H9 (cell line): Measurements from ENCODE around the gene PLSCR5. TPM values are rescaled to one million over a fixed set of nuclear protein-coding genes. Genes with fewer than 3 reads are reported as not detected.

Source experiments
- DNase-seq: peaks from one replicate; pipeline ENCODE4 v3.0.0-alpha.2; 2017
- H2AFZ ChIP-seq: one replicate; pipeline ENCODE4 v1.6.1; 2013; ENCODE audit warnings: mild to moderate bottlenecking, low read length, control low read depth, moderate library complexity
- H2AK5ac ChIP-seq: 2 replicates; pipeline ENCODE4 v1.6.1; 2013; ENCODE audit warnings: low read length, control low read depth, mixed read lengths; ENCODE audit not compliant: insufficient read length
- H2BK120ac ChIP-seq: one replicate; pipeline ENCODE4 v1.6.1; 2013; ENCODE audit warnings: low read depth, mild to moderate bottlenecking, low read length, control low read depth, inconsistent platforms; ENCODE audit not compliant: poor library complexity, severe bottlenecking
- H2BK12ac ChIP-seq: 2 replicates; pipeline ENCODE4 v1.6.1; 2013; ENCODE audit warnings: low read length, control low read depth, mixed read lengths, low read depth; ENCODE audit not compliant: insufficient read length
- H2BK15ac ChIP-seq: 2 replicates; pipeline ENCODE4 v1.6.1; 2013; ENCODE audit warnings: low read depth, low read length, control low read depth
- H2BK20ac ChIP-seq: one replicate; pipeline ENCODE4 v1.6.1; 2013; ENCODE audit warnings: low read depth, mild to moderate bottlenecking, low read length, control low read depth, inconsistent platforms; ENCODE audit not compliant: poor library complexity, severe bottlenecking
- H2BK5ac ChIP-seq: 2 replicates; pipeline ENCODE4 v1.6.1; 2013; ENCODE audit warnings: low read length, control low read depth, mixed read lengths; ENCODE audit not compliant: insufficient read length
- H3K14ac ChIP-seq: 2 replicates; pipeline ENCODE4 v1.6.1; 2013; ENCODE audit warnings: low read length, control low read depth; ENCODE audit not compliant: insufficient read depth
- H3K18ac ChIP-seq: 2 replicates; pipeline ENCODE4 v1.6.1; 2013; ENCODE audit warnings: low read depth, mild to moderate bottlenecking, mixed read lengths, low read length, control low read depth; ENCODE audit not compliant: insufficient read length
- H3K23ac ChIP-seq: 2 replicates; pipeline ENCODE4 v1.6.1; 2013; ENCODE audit warnings: low read length, control low read depth, mixed read lengths, low read depth; ENCODE audit not compliant: insufficient read length
- H3K23me2 ChIP-seq: 2 replicates; pipeline ENCODE4 v1.6.1; 2013; ENCODE audit warnings: low read depth, mild to moderate bottlenecking, mixed read lengths, low read length, control low read depth; ENCODE audit not compliant: insufficient read length, poor library complexity, severe bottlenecking
- H3K27ac ChIP-seq: 2 replicates; pipeline ENCODE4 v1.5.1; 2013; ENCODE audit warnings: low read length, control low read depth, mixed read lengths, low read depth; ENCODE audit not compliant: insufficient read length
- H3K27me3 ChIP-seq: 2 replicates; pipeline ENCODE4 v1.6.1; 2013; ENCODE audit warnings: low read length, control low read depth, inconsistent platforms; ENCODE audit not compliant: insufficient read depth
- H3K4ac ChIP-seq: 2 replicates; pipeline ENCODE4 v1.6.1; 2013; ENCODE audit warnings: low read depth, mild to moderate bottlenecking, control low read depth, inconsistent platforms, low read length, moderate library complexity
- H3K4me1 ChIP-seq: 2 replicates; pipeline ENCODE4 v1.6.1; 2013; ENCODE audit warnings: low read length, control low read depth, inconsistent platforms; ENCODE audit not compliant: insufficient read depth
- H3K4me2 ChIP-seq: 2 replicates; pipeline ENCODE4 v1.6.1; 2013; ENCODE audit warnings: low read length, control low read depth, mixed read lengths; ENCODE audit not compliant: insufficient read length, insufficient read depth
- H3K56ac ChIP-seq: 2 replicates; pipeline ENCODE4 v1.6.1; 2013; ENCODE audit warnings: low read depth, mild to moderate bottlenecking, mixed read lengths, low read length, control low read depth; ENCODE audit not compliant: insufficient read length
- H3K79me1 ChIP-seq: 2 replicates; pipeline ENCODE4 v1.6.1; 2013; ENCODE audit warnings: low read depth, mild to moderate bottlenecking, moderate library complexity, low read length, control low read depth, inconsistent platforms; ENCODE audit not compliant: insufficient read depth, poor library complexity, severe bottlenecking
- H3K79me2 ChIP-seq: 2 replicates; pipeline ENCODE4 v1.6.1; 2013; ENCODE audit warnings: low read length, control low read depth, inconsistent platforms; ENCODE audit not compliant: insufficient read depth
- H3K9ac ChIP-seq: 2 replicates; pipeline ENCODE4 v1.6.1; 2013; ENCODE audit warnings: low read length, control low read depth, mixed read lengths; ENCODE audit not compliant: insufficient read length; ENCODE audit errors: extremely low read depth
- H3K9me3 ChIP-seq: one replicate; pipeline ENCODE4 v1.6.1; 2013; ENCODE audit warnings: low read depth, low read length, inconsistent platforms; ENCODE audit not compliant: control insufficient read depth
- H3T11ph ChIP-seq: one replicate; pipeline ENCODE4 v1.6.1; 2013; ENCODE audit warnings: mild to moderate bottlenecking, low read length, control low read depth, inconsistent platforms
- H4K20me1 ChIP-seq: one replicate; pipeline ENCODE4 v1.6.1; 2013; ENCODE audit not compliant: control insufficient read depth, insufficient read length, insufficient read depth
- H4K5ac ChIP-seq: 2 replicates; pipeline ENCODE4 v1.6.1; 2013; ENCODE audit warnings: low read depth, mild to moderate bottlenecking, mixed read lengths, low read length, control low read depth; ENCODE audit not compliant: insufficient read length
- H4K8ac ChIP-seq: replicated peaks from 2 replicates; pipeline ENCODE4 v1.6.1; 2013; ENCODE audit warnings: low read length, control low read depth, mixed read lengths, low read depth; ENCODE audit not compliant: insufficient read length
- H4K91ac ChIP-seq: 2 replicates; pipeline ENCODE4 v1.6.1; 2013; ENCODE audit warnings: low read depth, mild to moderate bottlenecking, moderate library complexity, mixed read lengths, low read length, control low read depth; ENCODE audit not compliant: insufficient read length
- H3K27ac Mint-ChIP-seq, 3 experiments: 2 replicates in 2 of 3; 3 replicates in 1 of 3; pipeline ENCODE4 v1.8.0; 2020 to 2021; ENCODE audit warnings: mixed read lengths in 3 of 3, mild to moderate bottlenecking in 1 of 3, moderate library complexity in 1 of 3
- H3K27me3 Mint-ChIP-seq: 2 replicates; pipeline ENCODE4 v1.8.0; 2021; ENCODE audit warnings: low read depth, mild to moderate bottlenecking, moderate library complexity, mixed read lengths
- H3K36me3 Mint-ChIP-seq, 3 experiments: 2 replicates in 2 of 3; 3 replicates in 1 of 3; pipeline ENCODE4 v1.8.0; 2020 to 2021; ENCODE audit warnings: low read depth in 3 of 3, mixed read lengths in 3 of 3; ENCODE audit not compliant: insufficient read depth in 1 of 3
- H3K4me1 Mint-ChIP-seq, 2 experiments: 2 replicates each; pipeline ENCODE4 v1.8.0; 2020; ENCODE audit warnings: mixed read lengths in 2 of 2
- H3K4me3 Mint-ChIP-seq, 2 experiments: 2 replicates in 1 of 2; 3 replicates in 1 of 2; pipeline ENCODE4 v1.8.0; 2020 to 2021; ENCODE audit warnings: mild to moderate bottlenecking in 2 of 2, mixed read lengths in 2 of 2, moderate library complexity in 1 of 2
- H3K9me3 Mint-ChIP-seq, 2 experiments: 2 replicates in 1 of 2; 3 replicates in 1 of 2; pipeline ENCODE4 v1.8.0; 2020; ENCODE audit warnings: mild to moderate bottlenecking in 2 of 2, mixed read lengths in 2 of 2, moderate library complexity in 1 of 2
- CTCF ChIP-seq: fragments of 200-600 bp; sonication (generic); conservative IDR thresholded peaks from 3 replicates; pipeline ENCODE4 v1.8.0; 2021; ENCODE audit warnings: antibody characterized with exemption, mild to moderate bottlenecking
- WGBS: extraction: QIAGEN DNeasy Blood & Tissue Kit; methylation state at CpG from one replicate; pipeline ENCODE4 v1.1.7; 2013; ENCODE audit warnings: missing lambda C conversion rate, low lambda C conversion rate, mixed read lengths; ENCODE audit not compliant: insufficient read length; ENCODE audit errors: extremely low coverage; 5-methylcytosine and 5-hydroxymethylcytosine counted together
- total RNA-seq: library from RNA; stranded (reverse); gene quantifications from 2 replicates; pipeline ENCODE4 v1.2.1, GENCODE V29; 2021

Gene PLSCR5
- total RNA-seq, 1 experiment from 2014 or later: not detected

GRCh38 chr3:146626403-146627122, 21.4 kb upstream of the PLSCR5 start:
- H2AFZ ChIP-seq: no peak overlapping the region

More at GRCh38 chr3:146626403-146627122, 21.4 kb upstream of the PLSCR5 start:
- no peak overlapping the region for H4K91ac ChIP-seq
- Mint-ChIP-seq H3K27ac (no peak overlapping the region), H3K36me3 (no peaks in the 10 kb centered on the region), H3K4me1 (no peaks in the 10 kb centered on the region), H3K4me3 (no peak overlapping the region), H3K9me3 (no peaks in the 10 kb centered on the region), H3K27me3 (no peaks in the 10 kb centered on the region)
- no CpG with 5 or more reads among the region's 8 CpGs for WGBS
- H3K4ac ChIP-seq: no peak overlapping the region
- H2BK20ac ChIP-seq: no peak overlapping the region
- H3K4me1 ChIP-seq: no peaks in the 10 kb centered on the region
- H4K5ac ChIP-seq: no peak overlapping the region
- H4K8ac ChIP-seq: no peak overlapping the region
- DNase-seq: no peak
- H2BK15ac ChIP-seq: no peak overlapping the region
- no peak overlapping the region for H2BK120ac ChIP-seq
- H3K9me3 ChIP-seq: no peaks in the 10 kb centered on the region
- H3K9ac ChIP-seq: no peak overlapping the region
- H3K79me2 ChIP-seq: no peaks in the 10 kb centered on the region
- H3K79me1 ChIP-seq: no peaks in the 10 kb centered on the region
- no peaks in the 10 kb centered on the region for H3K27me3 ChIP-seq
- H2AK5ac ChIP-seq: no peak overlapping the region
- H3K18ac ChIP-seq: no peak overlapping the region
- no peak overlapping the region for H3K56ac ChIP-seq
- no peak overlapping the region for H3K14ac ChIP-seq
- no peaks in the 10 kb centered on the region for H3K23me2 ChIP-seq
- H4K20me1 ChIP-seq: no peaks in the 10 kb centered on the region
- H3K4me2 ChIP-seq: no peak overlapping the region
- H2BK5ac ChIP-seq: no peak overlapping the region
- no peak overlapping the region for H3K27ac ChIP-seq
- TF ChIP-seq CTCF: no peak
- H3K23ac ChIP-seq: no peak overlapping the region
- no peak overlapping the region for H2BK12ac ChIP-seq
- H3T11ph ChIP-seq: no peak overlapping the region
